ENCODE results near the gene FOXE1. TPM values are rescaled to one million over a fixed set of nuclear protein-coding genes. Genes with fewer than 3 reads are reported as not detected.

FOXE1 gene
- total RNA-seq, 1 donor from 2014 or later: 0.07 TPM

Other genes starting within 250 kb of the FOXE1 start
- 14.5 and 18.2 TPM in 2 replicates for gene TSTD2, start 219.9 kb upstream of the FOXE1 start, total RNA-seq
- 44.0 and 47.2 TPM in 2 replicates for gene NCBP1, start 219.4 kb upstream of the FOXE1 start, total RNA-seq
- gene XPA, start 155.9 kb upstream of the FOXE1 start, total RNA-seq: 13.2 and 15.8 TPM in 2 replicates
- gene TRMO, start 69.3 kb downstream of the FOXE1 start, total RNA-seq: 26.3 and 27.6 TPM in 2 replicates
- gene HEMGN, start 84.9 kb downstream of the FOXE1 start, total RNA-seq: 3.0 and 3.6 TPM in 2 replicates
- gene ANP32B, start 130.1 kb downstream of the FOXE1 start, total RNA-seq: 309 and 318 TPM in 2 replicates
- 60.4 and 64.4 TPM in 2 replicates for gene NANS, start 203.5 kb downstream of the FOXE1 start, total RNA-seq

Measured in T-helper 2 cell treated with Interferon-gamma antibody and Interleukin-4, amounts not matched to agents 100 ng/mL and 5 ng/mL, for 36 hours (primary cell).